Fibroblast of lung (primary cell): Measurements from ENCODE around the gene RBMS1.

Experiments used
- CTCF ChIP-seq, 2 donors: IDR thresholded peaks in 1 of 2; conservative IDR thresholded peaks in 1 of 2; 1 replicate in 1 of 2; 2 replicates in 1 of 2; pipeline ENCODE4 v1.5.1; 2011 to 2012; ENCODE audit warnings: low read length in 2 of 2, control low read depth in 1 of 2, inconsistent platforms in 1 of 2, low read depth in 1 of 2, mild to moderate bottlenecking in 1 of 2
- EZH2 ChIP-seq: IDR thresholded peaks from 2 replicates; pipeline ENCODE4 v1.5.1; 2012; ENCODE audit warnings: low read length, control low read depth, mild to moderate bottlenecking; ENCODE audit errors: missing control alignments

- TF ChIP-seq CTCF (conservative IDR thresholded peaks at IDR 0.05 in 1 of 2, IDR thresholded peaks at IDR 0.05 in 1 of 2; ENCODE audit: low read depth in 1 of 2, low read length in 2 of 2) (no peak), EZH2 (no peak)
These were observed 202.2 kb downstream of the RBMS1 start for GRCh38 chr2:160291382-160291781.
